Measurements from ENCODE around the gene AIMP2.
"Not testable (repeated sequence)": the region's sequence is repeated elsewhere in the genome, so short reads cannot be mapped to it uniquely, and the experiment has no call there.

Gene AIMP2

DNA sequence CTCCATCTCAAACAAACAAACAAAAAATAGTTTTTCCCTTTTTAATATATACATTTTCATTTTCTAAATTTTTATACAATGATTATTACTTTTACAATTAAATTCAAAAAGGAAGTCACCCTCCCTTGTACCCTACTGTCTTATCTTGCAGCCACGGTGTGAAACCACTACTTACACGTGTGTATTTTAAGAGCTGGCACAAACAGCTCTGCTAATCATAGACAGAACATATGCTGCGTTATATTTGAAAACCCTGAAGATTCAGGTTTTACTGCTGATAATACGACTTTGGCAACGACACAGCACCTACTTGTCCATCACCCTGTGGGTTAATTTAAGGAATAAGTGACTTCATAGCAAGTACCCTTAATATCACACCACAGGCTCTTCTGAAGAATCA lies 23.1 kb downstream of the AIMP2 start:
- H3K4me3 ChIP-seq (ENCODE audit: low read depth, low read length), result no peak overlapping the region
- TF ChIP-seq CTCF (IDR thresholded peaks at IDR 0.05; ENCODE audit: low read depth, low read length), result no peak

DNA sequence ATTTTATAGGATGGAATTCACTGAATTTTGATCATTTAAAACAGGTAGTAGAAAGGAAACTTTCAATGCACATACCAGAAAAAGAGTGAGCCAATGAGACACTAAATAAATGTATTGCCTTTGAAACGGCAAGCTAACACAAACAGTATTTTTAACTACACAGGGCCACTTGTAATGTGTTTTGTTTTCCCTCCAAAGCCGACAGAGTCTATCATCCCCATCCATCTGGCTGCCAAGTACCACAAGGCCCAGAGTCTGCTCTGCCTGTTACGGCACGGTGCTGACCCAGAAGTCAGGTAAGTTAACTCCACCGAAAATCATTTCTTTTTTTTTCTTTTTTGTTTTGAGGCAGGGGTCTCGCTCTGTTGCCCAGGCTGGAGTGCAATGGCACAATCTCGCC lies 23.6 kb downstream of the AIMP2 start:
- no peak overlapping the region for H3K4me3 ChIP-seq (ENCODE audit: low read depth, low read length)
- no peak for TF ChIP-seq CTCF (IDR thresholded peaks at IDR 0.05; ENCODE audit: low read depth, low read length)

- H3K4me3 ChIP-seq (ENCODE audit: low read depth, low read length), result no peak overlapping the region
- no peak for TF ChIP-seq CTCF (IDR thresholded peaks at IDR 0.05; ENCODE audit: low read depth, low read length)
Observed at GRCh38 chr7:6035165-6035564, 26.1 kb downstream of the AIMP2 start.

DNA sequence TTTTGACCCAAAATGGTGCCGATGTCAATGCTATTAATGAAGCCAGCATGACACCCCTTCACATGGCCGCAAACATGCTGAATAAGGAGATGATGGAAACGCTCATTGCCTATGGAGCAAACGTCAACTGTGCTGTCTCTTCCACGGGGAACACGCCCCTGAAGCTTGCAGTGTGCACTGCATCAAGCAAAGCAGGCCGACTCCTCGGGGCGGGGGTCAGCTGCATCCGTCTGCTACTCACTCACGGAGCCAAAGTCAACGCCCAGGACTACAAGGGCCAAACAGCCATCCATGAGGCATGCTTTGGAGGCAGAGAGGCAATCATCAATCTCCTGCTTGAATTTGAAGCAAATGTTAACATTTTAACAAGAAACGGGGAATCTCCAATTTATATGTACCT lies 26.6 kb downstream of the AIMP2 start:
- no peak for TF ChIP-seq CTCF (IDR thresholded peaks at IDR 0.05; ENCODE audit: low read depth, low read length)
- no peak overlapping the region for H3K4me3 ChIP-seq (ENCODE audit: low read depth, low read length)

DNA sequence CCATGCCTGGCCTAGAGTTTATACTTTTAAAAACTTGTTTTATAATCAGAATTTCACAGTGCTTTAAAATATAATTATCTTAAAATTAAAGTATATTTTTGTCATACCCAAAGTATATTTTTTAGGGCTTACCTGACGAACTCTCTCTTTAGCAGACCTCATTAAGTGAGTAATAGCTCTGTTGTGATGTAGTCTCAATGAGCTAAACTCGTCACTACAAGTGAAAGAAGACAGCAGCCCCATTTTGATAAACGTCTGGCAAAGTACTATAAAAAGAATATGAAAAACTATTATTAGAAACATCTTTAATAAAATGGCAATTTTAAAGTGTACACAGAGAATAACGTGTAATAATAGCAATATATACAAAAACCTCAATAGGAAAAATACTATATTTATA lies 40.7 kb downstream of the AIMP2 start:
- no peak for TF ChIP-seq CTCF (IDR thresholded peaks at IDR 0.05; ENCODE audit: low read depth, low read length)
- no peak overlapping the region for H3K4me3 ChIP-seq (ENCODE audit: low read depth, low read length)

- not testable (repeated sequence) for H3K4me3 ChIP-seq (ENCODE audit: low read depth, low read length)
Observed at GRCh38 chr7:6051185-6051584, 42.1 kb downstream of the AIMP2 start.

DNA sequence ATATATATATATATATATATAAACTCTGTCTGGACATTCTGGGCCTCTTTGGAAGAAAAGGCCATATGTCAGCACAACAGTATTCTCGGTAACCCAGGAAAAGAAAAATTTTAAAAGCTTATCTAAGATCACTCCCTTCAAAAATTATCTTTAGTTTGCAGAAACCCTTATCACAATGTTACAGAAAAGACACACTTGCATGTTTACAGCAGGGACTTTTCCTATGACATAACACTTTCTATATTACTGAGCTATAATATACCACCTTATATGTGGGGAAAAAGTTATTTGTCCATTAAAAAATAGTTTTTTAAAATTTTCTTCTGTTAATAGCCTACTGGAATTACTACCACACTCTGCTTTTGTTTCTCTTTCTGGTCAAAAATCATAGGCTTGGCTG lies 47.5 kb downstream of the AIMP2 start:
- H3K4me3 ChIP-seq (ENCODE audit: low read depth, low read length), result no peak overlapping the region
- no peak for TF ChIP-seq CTCF (IDR thresholded peaks at IDR 0.05; ENCODE audit: low read depth, low read length)

GRCh38 chr7:6057316-6058129 lies 48.5 kb downstream of the AIMP2 start:
- H3K4me3 ChIP-seq (ENCODE audit: low read depth, low read length), result peak overlapping the region; percentile 88
- no peak for TF ChIP-seq CTCF (IDR thresholded peaks at IDR 0.05; ENCODE audit: low read depth, low read length)

- not testable (repeated sequence) for H3K4me3 ChIP-seq (ENCODE audit: low read depth, low read length)
Observed at GRCh38 chr7:6059941-6060340, 50.9 kb downstream of the AIMP2 start.

Measured in WI38 (cell line).